Right atrium auricular region (tissue), 2 donors: Measurements from ENCODE around the gene ACSF3. TPM values are rescaled to one million over a fixed set of nuclear protein-coding genes. Genes with fewer than 3 reads are reported as not detected.
"Not testable (repeated sequence)": the region's sequence is repeated elsewhere in the genome, so short reads cannot be mapped to it uniquely, and the experiment has no call there.

Source experiments
- DNase-seq: peaks from one replicate; pipeline ENCODE4 v3.0.0-alpha.2; 2019; ENCODE audit warnings: low spot score
- H3K27ac ChIP-seq, 2 donors: fragments of 200-600 bp; sonication (generic); 1 replicate in 1 of 2; 2 replicates in 1 of 2; pipeline ENCODE4 v1.5.1; 2016 to 2019
- H3K27me3 ChIP-seq, 2 donors: fragments of 200-600 bp; sonication (generic); one replicate each; pipeline versions ENCODE4 v1.5.1 to v1.6.0; 2017 to 2019
- H3K36me3 ChIP-seq: fragments of 200-600 bp; sonication (generic); one replicate; pipeline ENCODE4 v1.5.1; 2016
- H3K4me1 ChIP-seq, 2 donors: fragments of 200-600 bp; sonication (generic); one replicate each; pipeline versions ENCODE4 v1.5.1 to v1.6.0; 2017 to 2019
- H3K4me3 ChIP-seq, 2 donors: fragments of 200-600 bp; sonication (generic); 1 replicate in 1 of 2; 2 replicates in 1 of 2; pipeline ENCODE4 v1.5.1; 2017 to 2019; ENCODE audit warnings: mild to moderate bottlenecking in 1 of 2, moderate library complexity in 1 of 2
- H3K9me3 ChIP-seq, 2 donors: fragments of 200-600 bp; sonication (generic); one replicate each; pipeline ENCODE4 v1.5.1; 2019
- CTCF ChIP-seq, 2 donors: fragments of 200-600 bp; sonication (generic); IDR thresholded peaks; one replicate each; pipeline ENCODE4 v1.5.1; 2019; ENCODE audit warnings: antibody characterized with exemption in 2 of 2
- total RNA-seq, 2 donors: library from RNA; depleted of rRNA; stranded (reverse); fragments of >200 nt; gene quantifications; one replicate each; pipeline ENCODE4 v1.1.0, GENCODE V29; 2016

The ACSF3 gene
- total RNA-seq, 2 donors from 2014 or later: 13.4 to 15.9 TPM

GRCh38 chr16:89189358-89190025, 95.8 kb downstream of the ACSF3 start:
- H3K9me3 ChIP-seq: no peaks in the 10 kb centered on the region
- no peak overlapping the region for H3K27ac ChIP-seq
- H3K36me3 ChIP-seq: no peaks in the 10 kb centered on the region
- H3K4me3 ChIP-seq: no peak overlapping the region
- H3K4me1 ChIP-seq: peaks cover 0 to 19% of the 10 kb centered on the region in 2 donors
- DNase-seq: no peak
- TF ChIP-seq CTCF (IDR thresholded peaks at IDR 0.05): no peak
- H3K27me3 ChIP-seq: no peaks in the 10 kb centered on the region

GRCh38 chr16:89190150-89190958, 96.7 kb downstream of the ACSF3 start:
- Histone ChIP-seq H3K9me3 (no peaks in the 10 kb centered on the region), H3K27me3 (no peaks in the 10 kb centered on the region), H3K4me1 (peaks cover 0 to 19% of the 10 kb centered on the region in 2 donors), H3K27ac (no peak overlapping the region), H3K36me3 (no peaks in the 10 kb centered on the region), H3K4me3 (no peak overlapping the region)
- no peak for DNase-seq
- TF ChIP-seq CTCF (IDR thresholded peaks at IDR 0.05): no peak

- DNase-seq: no peak
- TF ChIP-seq CTCF (IDR thresholded peaks at IDR 0.05): no peak
- peaks cover 0 to 19% of the 10 kb centered on the region in 2 donors for H3K4me1 ChIP-seq
- H3K27me3 ChIP-seq: no peaks in the 10 kb centered on the region
- no peak overlapping the region for H3K27ac ChIP-seq
- H3K9me3 ChIP-seq: no peaks in the 10 kb centered on the region
- H3K36me3 ChIP-seq: no peaks in the 10 kb centered on the region
- peak overlapping the region in 1 of 2 donors; percentile 55 for H3K4me3 ChIP-seq
Observed at GRCh38 chr16:89191033-89191900, 97.6 kb downstream of the ACSF3 start.

GRCh38 chr16:89191901-89192185, 98.2 kb downstream of the ACSF3 start:
- no peak for TF ChIP-seq CTCF (IDR thresholded peaks at IDR 0.05)
- no peak overlapping the region for H3K27ac ChIP-seq

GRCh38 chr16:89192186-89192955, 98.7 kb downstream of the ACSF3 start:
- peaks cover 0 to 19% of the 10 kb centered on the region in 2 donors for H3K4me1 ChIP-seq
- peak overlapping the region; percentile 40 to 55 for H3K4me3 ChIP-seq
- H3K36me3 ChIP-seq, H3K9me3 ChIP-seq, H3K27me3 ChIP-seq, H3K27ac ChIP-seq: not testable (repeated sequence)
- peak; percentile 73 for DNase-seq

More at GRCh38 chr16:89191901-89192185, 98.2 kb downstream of the ACSF3 start:
- H3K9me3 ChIP-seq: no peaks in the 10 kb centered on the region
- peaks cover 0 to 19% of the 10 kb centered on the region in 2 donors for H3K4me1 ChIP-seq
- no peak for DNase-seq
- no peaks in the 10 kb centered on the region for H3K36me3 ChIP-seq
- H3K4me3 ChIP-seq: peak overlapping the region; percentile 40 to 55
- no peaks in the 10 kb centered on the region for H3K27me3 ChIP-seq
